Mucosa of descending colon (tissue), 3 donors: ENCODE data around the gene FSTL1. TPM values are rescaled to one million over a fixed set of nuclear protein-coding genes. Genes with fewer than 3 reads are reported as not detected.

Source experiments
- ATAC-seq: fragments of 200-7000 bp; cut with Tn5 transposase; one replicate; pipeline ENCODE4 v1.9.1; 2020; ENCODE audit warnings: mild to moderate bottlenecking, moderate library complexity
- DNase-seq, 3 donors: peaks; one replicate each; pipeline ENCODE4 v3.0.0-alpha.2; 2020
- H3K36me3 ChIP-seq: fragments of 200-600 bp; one replicate; pipeline ENCODE4 v1.8.0; 2021; ENCODE audit warnings: low read depth, mild to moderate bottlenecking
- H3K4me1 ChIP-seq: fragments of 200-600 bp; one replicate; pipeline ENCODE4 v1.8.0; 2021; ENCODE audit warnings: low read depth, mild to moderate bottlenecking
- H3K4me3 ChIP-seq: fragments of 200-600 bp; one replicate; pipeline ENCODE4 v1.8.0; 2021; ENCODE audit warnings: mild to moderate bottlenecking
- H3K9me3 ChIP-seq: fragments of 200-600 bp; one replicate; pipeline ENCODE4 v1.8.0; 2021; ENCODE audit warnings: mild to moderate bottlenecking
- CTCF ChIP-seq: fragments of 200-600 bp; IDR thresholded peaks from one replicate; pipeline ENCODE4 v1.8.0; 2022; ENCODE audit warnings: antibody characterized with exemption, mild to moderate bottlenecking
- intact Hi-C, 2 donors: fragments of 100-400 bp; cut with DNase I in 1 of 2; cut with micrococcal nuclease in 1 of 2; formaldehyde crosslinking; loops; one replicate each; pipeline versions ENCODE4 v1.11.0 to v1.11.1; 2022; cut with DNase I, micrococcal nuclease
- total RNA-seq, 3 donors: library from RNA; stranded (reverse); fragmentation: NEBNext Ultra II Directional in 2 of 3; extraction: Animal tissue kit (Norgen Biotek cat#: 25700) in 2 of 3; gene quantifications; one replicate each; pipeline versions ENCODE4 v1.2.1 to v1.2.4, GENCODE V29; 2021 to 2023
- donor health status: DM: no; HTN: no; CAD: no; lungs with moderate emphysema.
- donor health status: DM: no; HTN: no; CAD: no.
- donor health status: DM: no; HTN: yes; CAD: no.

Gene FSTL1
- total RNA-seq, 3 donors from 2014 or later, result 28.1 to 246 (median 108) TPM

- no peak for ATAC-seq
Measured at GRCh38 chr3:120404876-120405275, 45.9 kb downstream of the FSTL1 start.

GRCh38 chr3:120402257-120402656 lies 48.5 kb downstream of the FSTL1 start:
- DNase-seq (no peak), ATAC-seq (no peak)
- no peaks in the 10 kb centered on the region for H3K9me3 ChIP-seq
- no peak overlapping the region for H3K4me3 ChIP-seq
- H3K4me1 ChIP-seq, result no peaks in the 10 kb centered on the region
- no peak for TF ChIP-seq CTCF
- intact Hi-C loops, result no loop called here
- H3K36me3 ChIP-seq, result no peaks in the 10 kb centered on the region

More at GRCh38 chr3:120404876-120405275, 45.9 kb downstream of the FSTL1 start:
- TF ChIP-seq CTCF, result no peak
- DNase-seq, result no peak
- intact Hi-C loops, result no loop called here
- H3K36me3 ChIP-seq, result no peaks in the 10 kb centered on the region
- H3K4me3 ChIP-seq, result no peak overlapping the region
- H3K4me1 ChIP-seq, result no peaks in the 10 kb centered on the region
- no peaks in the 10 kb centered on the region for H3K9me3 ChIP-seq

GRCh38 chr3:120399372-120399771 lies 51.4 kb downstream of the FSTL1 start:
- Histone ChIP-seq H3K4me3 (no peak overlapping the region), H3K9me3 (no peaks in the 10 kb centered on the region), H3K36me3 (no peaks in the 10 kb centered on the region), H3K4me1 (no peaks in the 10 kb centered on the region)
- intact Hi-C loops, result no loop called here
- DNase-seq (no peak), ATAC-seq (peak; percentile 26)
- no peak for TF ChIP-seq CTCF

- H3K36me3 ChIP-seq, result no peaks in the 10 kb centered on the region
- ATAC-seq (no peak), DNase-seq (no peak)
- no peak for TF ChIP-seq CTCF
- H3K9me3 ChIP-seq, result no peaks in the 10 kb centered on the region
- H3K4me3 ChIP-seq, result no peak overlapping the region
- intact Hi-C loops, result no loop called here
- H3K4me1 ChIP-seq, result no peaks in the 10 kb centered on the region
Measured at GRCh38 chr3:120396469-120396868, 54.3 kb downstream of the FSTL1 start.

GRCh38 chr3:120394347-120394746 lies 56.4 kb downstream of the FSTL1 start:
- ATAC-seq (no peak), DNase-seq (no peak)
- H3K9me3 ChIP-seq, result no peaks in the 10 kb centered on the region
- intact Hi-C loops, result no loop called here
- no peaks in the 10 kb centered on the region for H3K4me1 ChIP-seq
- no peaks in the 10 kb centered on the region for H3K36me3 ChIP-seq
- no peak for TF ChIP-seq CTCF
- H3K4me3 ChIP-seq, result no peak overlapping the region

- ATAC-seq, result no peak
- H3K36me3 ChIP-seq, result no peaks in the 10 kb centered on the region
- DNase-seq, result no peak
- H3K9me3 ChIP-seq, result no peaks in the 10 kb centered on the region
- no peak for TF ChIP-seq CTCF
- no peak overlapping the region for H3K4me3 ChIP-seq
- intact Hi-C loops, result no loop called here
- H3K4me1 ChIP-seq, result no peaks in the 10 kb centered on the region
Measured at GRCh38 chr3:120393761-120394160, 57.0 kb downstream of the FSTL1 start.
